Motor neuron (in vitro differentiated cells): ENCODE data around the gene DENND11. TPM values are rescaled to one million over a fixed set of nuclear protein-coding genes. Genes with fewer than 3 reads are reported as not detected.

ENCODE experiments used
- ATAC-seq, 8 experiments: fragments of 200-7000 bp; cut with Tn5 transposase; replicated peaks in 6 of 8; 2 replicates each; pipeline ENCODE4 v1.8.0; 2021; ENCODE audit warnings: mild to moderate bottlenecking in 8 of 8, moderate library complexity in 8 of 8
- H3K27ac ChIP-seq, 2 donors: fragments of 250-450 bp; sonication (Bioruptor Pico); 2 replicates each; pipeline ENCODE4 v1.9.0; 2021; ENCODE audit warnings: antibody characterized with exemption in 2 of 2, mild to moderate bottlenecking in 2 of 2, moderate library complexity in 1 of 2
- H3K4me1 ChIP-seq, 2 donors: fragments of 250-450 bp; sonication (Bioruptor Pico); replicated peaks in 1 of 2; 2 replicates each; pipeline ENCODE4 v1.6.1; 2021; ENCODE audit warnings: antibody characterized with exemption in 2 of 2, mild to moderate bottlenecking in 2 of 2, moderate library complexity in 1 of 2
- H3K4me3 ChIP-seq, 5 donors: fragments of 250-450 bp; sonication (Bioruptor Pico); 2 replicates each; pipeline ENCODE4 v1.9.0; 2021; ENCODE audit warnings: antibody characterized with exemption in 5 of 5, mild to moderate bottlenecking in 5 of 5, moderate library complexity in 4 of 5
- WGBS, 10 experiments: fragments of 450-650 bp; shearing (Covaris generic); methylation state at CpG; one replicate each; pipeline ENCODE4 v1.0.0; 2022; 5-methylcytosine and 5-hydroxymethylcytosine counted together
- in situ Hi-C, 9 experiments: fragments of 400-800 bp; cut with MboI; loops; one replicate each; pipeline ENCODE4 v1.15.0; 2021; ENCODE audit warnings: low sequenced_read_pairs in 9 of 9, low pct_unique_long_range_greater_than_20kb in 2 of 9; ENCODE audit not compliant: unreplicated experiment in 9 of 9
- total RNA-seq, 8 experiments: library from RNA; unstranded; fragments of 300-600 nt; gene quantifications; 2 replicates each; pipeline versions ENCODE4 v1.2.3 to v1.2.4, GENCODE V29; 2022

The DENND11 gene
- total RNA-seq, 8 experiments from 2014 or later, result 3.4 to 22.5 (median 16.7) TPM

DNA sequence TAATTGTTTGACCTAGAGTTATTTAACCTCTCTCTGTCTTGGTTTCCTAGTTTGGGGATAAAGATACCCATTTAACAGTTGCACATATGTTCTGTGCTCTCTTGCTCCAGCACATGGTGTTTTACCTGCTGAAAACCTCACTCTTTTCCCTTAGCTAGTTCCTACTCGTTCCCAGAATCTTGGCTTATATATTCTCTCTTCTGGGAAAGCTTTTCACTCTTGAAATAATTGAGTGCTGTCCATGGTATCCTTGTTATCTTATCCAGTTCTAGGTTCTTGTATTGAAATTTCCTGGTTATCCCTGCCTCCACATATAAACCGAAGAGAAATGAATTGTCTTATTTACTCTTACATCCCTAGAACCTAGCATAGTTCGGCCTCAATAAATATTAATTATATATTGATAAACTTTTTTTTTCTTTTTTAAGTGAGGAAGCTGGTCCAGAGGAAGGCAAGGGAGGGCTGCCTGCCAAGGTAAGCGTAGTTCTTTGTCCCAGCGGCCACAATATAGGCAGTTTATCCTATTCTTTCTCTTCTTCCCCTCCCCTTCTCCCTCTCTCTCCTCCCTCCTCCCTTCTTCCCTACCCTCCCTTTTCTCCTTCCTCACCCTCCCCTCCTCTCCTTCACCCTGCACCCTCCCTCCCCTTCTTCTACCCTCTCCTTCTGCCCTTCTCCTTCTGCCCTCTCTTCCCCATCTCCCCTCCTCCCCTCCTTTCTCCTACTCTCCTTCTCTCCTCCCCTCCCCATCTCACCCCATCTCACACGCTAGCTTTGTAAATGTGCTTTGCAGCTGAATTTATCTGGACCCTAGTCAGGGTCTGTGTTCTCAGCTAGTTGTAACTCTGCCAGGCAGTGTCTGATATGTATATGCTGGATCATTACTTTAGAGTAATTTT is 14.1 kb upstream of the DENND11 start:
- Histone ChIP-seq H3K4me3 (no peak overlapping the region), H3K4me1 (no peaks in the 10 kb centered on the region), H3K27ac (no peak overlapping the region)
- no peak for ATAC-seq
- WGBS, 10 experiments, result 0 to 83% (median 60%) methylated on average over 1 to 5 of the region's 6 CpGs
- in situ Hi-C loops, result no loop called here

DNA sequence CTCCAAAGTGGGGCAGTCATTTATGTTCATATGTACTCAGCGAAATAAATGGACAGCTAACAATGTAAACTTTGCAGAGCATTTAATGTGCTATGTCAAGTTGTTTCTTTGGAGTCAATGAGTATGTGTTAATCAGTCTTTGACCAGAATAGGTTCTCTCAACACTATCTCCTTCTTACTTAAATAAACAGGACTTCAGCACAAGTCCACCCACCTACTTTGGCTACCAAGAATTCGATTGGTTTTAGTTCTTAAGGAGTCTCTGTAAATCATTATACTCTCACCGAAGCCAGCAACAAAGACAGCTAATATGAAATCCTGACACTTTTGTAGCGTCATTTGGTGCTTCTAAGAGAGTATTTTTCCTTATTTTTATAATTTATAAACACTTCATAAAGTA is 13.1 kb upstream of the DENND11 start:
- WGBS, 10 experiments, result 16 to 65% (median 50%) methylated on average over 1 to 4 of the region's 4 CpGs; no CpG with 5 or more reads in 2 of the 10 experiments
- Histone ChIP-seq H3K4me3 (no peak overlapping the region), H3K4me1 (no peaks in the 10 kb centered on the region), H3K27ac (no peak overlapping the region)
- ATAC-seq, result no peak
- in situ Hi-C loops, result no loop called here

DNA sequence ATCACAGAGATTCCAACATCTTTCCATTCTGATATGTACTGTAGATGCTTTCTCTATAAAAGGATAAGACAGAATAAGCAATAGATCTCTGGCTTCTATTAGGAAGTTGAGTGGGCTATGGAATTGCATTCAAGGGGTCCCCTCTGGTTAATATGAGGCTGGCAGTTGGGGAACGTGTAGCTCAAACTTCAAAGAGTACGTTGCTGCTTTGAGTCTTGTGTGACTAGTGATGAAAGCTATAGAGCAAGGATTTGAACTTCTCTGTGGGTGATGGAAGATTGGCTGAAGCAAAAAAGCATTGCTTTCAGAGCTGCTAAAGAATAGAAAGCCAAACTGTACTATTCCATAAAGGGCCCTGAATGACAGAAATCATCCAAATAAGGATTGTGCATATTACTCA is 12.6 kb upstream of the DENND11 start:
- Histone ChIP-seq H3K4me3 (no peak overlapping the region), H3K27ac (no peak overlapping the region), H3K4me1 (no peaks in the 10 kb centered on the region)
- ATAC-seq, result no peak
- in situ Hi-C loops, result no loop called here
- WGBS, 10 experiments, result 0 to 100% (median 59%) methylated on average over 1 to 2 of the region's 2 CpGs; no CpG with 5 or more reads in 4 of the 10 experiments

DNA sequence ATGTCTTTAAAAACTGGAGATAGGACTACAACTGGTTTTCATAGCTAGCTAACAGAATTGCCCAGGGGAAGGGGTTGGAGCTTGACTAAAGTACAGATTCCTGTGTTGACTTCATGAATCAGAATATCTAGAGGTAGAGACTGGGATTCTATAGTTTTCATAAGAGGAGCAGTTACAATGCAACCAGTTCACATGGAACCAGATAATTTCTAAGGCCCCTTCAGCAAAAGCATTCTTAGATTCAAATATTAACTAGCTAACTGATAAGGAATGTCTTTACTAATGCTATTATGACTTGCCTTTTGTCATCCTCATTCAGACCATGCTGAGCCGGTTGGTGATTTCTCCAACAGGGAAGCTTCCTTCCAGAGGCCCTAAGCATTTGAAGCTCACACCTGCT is 11.9 kb upstream of the DENND11 start:
- no peak overlapping the region for H3K4me3 ChIP-seq
- ATAC-seq, result no peak
- no peak overlapping the region for H3K27ac ChIP-seq
- H3K4me1 ChIP-seq, result no peaks in the 10 kb centered on the region
- in situ Hi-C loops, result no loop called here
- 0 to 100% (median 75%) methylated on average over 1 of the region's 1 CpG; no CpG with 5 or more reads in 6 of the 10 experiments for WGBS, 10 experiments

DNA sequence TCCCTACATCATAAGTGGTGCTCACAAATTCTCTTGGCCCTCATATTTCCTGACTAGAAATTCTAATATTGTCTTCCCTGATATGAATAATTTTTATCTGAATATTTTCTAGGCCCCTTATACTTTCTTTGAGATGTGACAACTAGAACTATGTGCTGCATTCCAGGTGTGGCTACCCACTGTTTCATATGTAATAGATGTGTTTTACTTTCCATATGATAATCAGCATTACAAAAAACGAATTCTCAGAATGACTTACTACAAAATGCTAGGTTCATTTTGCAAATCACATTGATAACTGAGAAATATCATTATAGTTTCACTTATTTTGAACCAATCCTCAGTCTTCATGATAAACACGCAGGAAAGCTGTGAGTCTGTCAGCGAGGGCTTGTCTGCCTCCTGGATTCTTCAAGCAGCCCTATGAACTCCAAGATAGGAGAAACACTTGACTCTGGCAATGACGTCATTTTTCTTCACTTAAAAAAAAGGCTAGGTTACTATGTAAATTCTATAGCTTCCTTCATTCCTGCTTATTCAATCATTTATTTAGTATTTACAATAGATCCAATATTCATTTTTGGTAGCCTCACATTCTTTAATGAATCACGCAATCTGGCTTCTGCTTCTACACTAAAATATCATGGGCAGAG is 10.8 kb upstream of the DENND11 start:
- in situ Hi-C loops, result no loop called here
- Histone ChIP-seq H3K4me3 (no peak overlapping the region), H3K27ac (no peak overlapping the region), H3K4me1 (no peaks in the 10 kb centered on the region)
- 0 to 86% (median 66%) methylated on average over 1 to 5 of the region's 5 CpGs for WGBS, 10 experiments
- no peak for ATAC-seq

DNA sequence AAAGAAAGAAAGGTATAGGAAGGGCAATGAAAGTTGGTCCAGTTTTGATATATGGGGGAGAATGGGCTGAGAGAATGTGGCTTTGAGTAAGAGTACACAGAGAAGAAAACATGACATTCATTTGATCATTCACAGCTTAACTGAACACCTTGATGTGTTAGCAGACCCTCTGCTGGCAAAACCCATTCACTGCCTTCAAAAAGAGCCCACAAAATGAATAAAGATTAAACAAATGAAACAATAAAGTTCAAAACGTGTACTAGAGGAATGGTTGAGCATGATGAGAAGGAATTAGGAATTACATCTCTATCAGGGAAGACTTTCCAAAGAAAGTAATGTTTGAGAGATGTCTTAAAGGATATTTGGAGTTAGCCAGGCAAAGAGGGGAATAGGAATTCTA is 8.3 kb upstream of the DENND11 start:
- WGBS, 10 experiments, result 0 to 50% (median 20%) methylated on average over 1 of the region's 1 CpG; no CpG with 5 or more reads in 1 of the 10 experiments
- Histone ChIP-seq H3K27ac (no peak overlapping the region), H3K4me3 (no peak overlapping the region), H3K4me1 (no peaks in the 10 kb centered on the region)
- in situ Hi-C loops, result no loop called here
- ATAC-seq, result no peak

DNA sequence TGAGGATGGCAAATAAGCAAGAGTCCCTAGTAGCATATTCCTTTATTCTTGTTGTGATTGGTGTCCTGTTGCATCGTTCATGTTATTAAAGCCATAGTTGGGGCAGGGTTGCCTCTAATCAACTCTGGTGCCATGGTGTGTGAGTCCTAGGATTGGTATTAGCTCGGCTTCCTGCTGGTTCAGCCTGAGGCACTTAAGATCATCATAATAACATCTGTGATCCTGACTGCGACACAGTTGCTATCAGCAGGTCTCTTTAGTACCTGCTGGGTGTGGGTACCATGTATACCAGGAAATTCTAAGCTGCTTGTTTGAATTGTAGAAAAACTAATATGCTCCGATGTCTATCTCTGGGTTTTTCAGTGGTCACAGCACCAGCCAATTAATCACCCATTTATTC is 7.8 kb upstream of the DENND11 start:
- in situ Hi-C loops, result no loop called here
- WGBS, 10 experiments, result 56 to 93% (median 84%) methylated on average over 2 to 4 of the region's 4 CpGs; no CpG with 5 or more reads in 2 of the 10 experiments
- H3K4me1 ChIP-seq, result no peaks in the 10 kb centered on the region
- ATAC-seq, result no peak
- no peak overlapping the region for H3K27ac ChIP-seq
- no peak overlapping the region for H3K4me3 ChIP-seq

DNA sequence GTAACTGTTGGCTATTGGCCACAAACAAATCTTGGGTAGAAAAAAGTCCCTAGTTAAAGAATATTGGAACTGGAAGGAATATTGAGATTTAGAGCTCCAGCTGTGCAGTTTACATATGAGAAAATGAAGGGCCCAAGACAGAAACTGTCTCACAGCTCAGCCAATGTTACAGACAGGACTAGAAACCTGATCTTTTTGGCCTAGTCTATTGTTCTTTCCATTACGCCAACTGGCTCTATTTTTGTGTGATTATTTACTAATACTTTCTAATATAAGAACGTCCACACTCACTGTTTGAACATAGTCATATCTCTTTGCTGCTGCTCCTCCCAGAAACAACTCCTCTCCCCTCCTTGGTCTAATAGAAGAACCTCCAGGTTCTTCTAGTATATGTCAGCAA is 7.4 kb upstream of the DENND11 start:
- ATAC-seq, result no peak
- 47 to 83% (median 74%) methylated on average over 1 to 2 of the region's 2 CpGs; no CpG with 5 or more reads in 2 of the 10 experiments for WGBS, 10 experiments
- Histone ChIP-seq H3K4me1 (no peaks in the 10 kb centered on the region), H3K27ac (no peak overlapping the region), H3K4me3 (no peak overlapping the region)
- in situ Hi-C loops, result no loop called here

DNA sequence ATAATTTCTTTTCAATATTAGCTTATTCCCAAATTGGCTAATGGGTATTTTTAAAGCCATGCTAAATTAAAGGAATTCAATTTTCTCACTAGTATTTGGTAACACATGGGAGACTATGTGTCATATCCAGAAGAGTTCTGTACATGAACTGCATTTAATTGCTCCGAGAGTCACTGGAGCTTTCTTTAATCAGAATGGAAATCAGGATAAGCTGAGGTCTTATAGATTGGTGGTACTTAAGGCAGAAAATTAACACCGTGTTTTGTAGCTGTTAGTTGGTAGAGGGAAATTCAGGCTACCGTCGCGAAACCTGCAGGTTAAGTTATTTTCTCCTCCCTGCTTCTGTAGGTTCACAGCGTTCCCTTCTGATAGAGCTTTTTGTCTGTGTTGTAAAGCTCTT is 6.4 kb upstream of the DENND11 start, which contains the start of gene WEE2:
Gene WEE2, plus strand, starts transcription at position 3 of the 400 bp plus-strand sequence. CDS start 406 bp downstream, outside the sequence.
- no peak for ATAC-seq
- no peak within 1 kb of the TSS for H3K4me3 ChIP-seq
- no peaks in the 10 kb centered on the region for H3K4me1 ChIP-seq
- no peak within 1 kb of the TSS for H3K27ac ChIP-seq
- in situ Hi-C loops, result no loop called here
- 64 to 93% (median 72%) methylated on average over 1 to 6 of the region's 6 CpGs for WGBS, 10 experiments

DNA sequence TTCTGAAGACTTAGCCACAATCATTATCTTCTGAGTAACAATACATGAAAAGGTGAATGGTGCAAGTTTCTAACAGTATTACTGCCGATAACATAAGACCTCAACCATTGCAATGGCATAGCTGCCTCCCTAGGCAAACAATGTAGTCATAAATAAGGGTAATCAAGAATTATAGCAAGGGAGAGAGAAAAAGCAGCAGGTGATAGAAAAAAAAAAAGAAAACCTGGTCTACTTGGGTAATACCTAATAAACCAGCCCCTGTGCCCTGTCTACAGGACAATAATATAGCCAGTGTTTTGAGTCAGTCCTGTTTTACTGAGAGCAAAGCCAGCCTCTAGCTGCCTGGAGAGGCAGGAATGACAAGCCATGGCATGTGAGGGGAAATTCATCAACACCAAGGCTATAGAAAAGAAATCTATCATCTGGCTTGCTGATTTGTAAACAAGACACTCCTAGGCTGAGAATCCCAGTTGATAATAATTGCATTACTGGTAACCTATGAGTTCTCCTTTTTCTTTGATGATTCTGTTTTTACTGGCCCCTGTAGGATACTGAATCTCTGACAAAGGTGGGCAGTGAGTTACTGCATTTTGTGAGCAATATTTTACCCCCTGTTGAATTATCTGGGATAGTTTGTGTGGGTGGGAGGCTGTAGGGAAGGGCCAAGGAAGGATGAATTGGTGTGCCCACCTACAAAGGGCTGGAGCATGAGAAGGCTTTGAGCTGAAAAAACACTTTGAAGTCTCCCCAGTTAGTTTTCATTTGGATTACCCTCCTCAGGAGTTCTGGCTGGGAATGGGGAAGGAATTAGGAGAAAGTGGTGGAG is 4.5 kb upstream of the DENND11 start:
- no peak for ATAC-seq
- H3K4me3 ChIP-seq, result no peak overlapping the region
- in situ Hi-C loops, result no loop called here
- H3K27ac ChIP-seq, result no peak overlapping the region
- H3K4me1 ChIP-seq, result peaks cover 0 to 9% of the 10 kb centered on the region in 2 donors
- 20 to 100% (median 90%) methylated on average over 1 of the region's 1 CpG; no CpG with 5 or more reads in 3 of the 10 experiments for WGBS, 10 experiments

DNA sequence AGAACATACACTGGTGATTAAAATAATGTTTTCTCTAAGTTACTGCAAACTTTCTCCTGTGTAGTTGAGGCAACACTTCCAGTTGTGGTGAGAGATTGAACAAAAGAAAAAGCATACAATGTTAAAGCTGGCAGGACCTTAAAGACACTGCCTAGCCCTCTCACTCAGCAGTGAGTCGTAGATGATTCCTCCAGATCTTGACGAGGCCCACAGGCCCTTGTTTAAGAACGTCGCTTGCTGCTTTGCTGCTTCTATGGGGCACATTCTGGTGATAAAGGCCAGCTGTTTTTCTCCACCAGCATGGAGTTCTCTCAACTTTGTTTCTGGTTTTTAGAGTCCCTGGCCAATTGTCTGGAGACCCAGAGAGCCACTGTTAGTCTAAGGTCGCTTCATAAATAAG is 2.8 kb upstream of the DENND11 start:
- no peak for ATAC-seq
- no peak overlapping the region for H3K4me3 ChIP-seq
- no peak overlapping the region for H3K27ac ChIP-seq
- H3K4me1 ChIP-seq, result peaks cover 0 to 19% of the 10 kb centered on the region in 2 donors
- 40 to 84% (median 77%) methylated on average over 1 to 5 of the region's 5 CpGs; no CpG with 5 or more reads in 4 of the 10 experiments for WGBS, 10 experiments
- in situ Hi-C loops, result no loop called here

DNA sequence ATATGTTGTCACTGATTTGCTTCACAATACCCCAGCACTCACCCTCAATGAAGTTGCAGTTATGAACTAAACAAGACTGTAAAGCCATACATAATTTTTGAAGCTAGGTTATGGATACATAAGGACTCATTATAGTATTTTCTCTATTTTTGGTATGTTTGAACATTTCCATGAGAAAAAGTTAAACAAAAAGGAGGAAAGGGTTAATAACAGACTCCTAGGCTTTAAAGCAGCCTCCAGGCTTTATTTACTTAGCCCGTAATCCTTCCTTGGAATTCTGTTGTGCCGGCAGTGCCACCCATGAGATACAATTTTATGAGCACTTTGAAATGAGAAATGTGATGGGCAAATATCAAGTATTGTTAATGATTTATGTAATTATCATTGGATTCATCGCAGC is 2.1 kb upstream of the DENND11 start:
- Histone ChIP-seq H3K4me1 (peaks cover 0 to 21% of the 10 kb centered on the region in 2 donors), H3K4me3 (no peak overlapping the region), H3K27ac (no peak overlapping the region)
- ATAC-seq, result no peak
- WGBS, 10 experiments, result 0 to 80% (median 49%) methylated on average over 2 to 3 of the region's 3 CpGs; no CpG with 5 or more reads in 4 of the 10 experiments
- in situ Hi-C loops, result no loop called here

DNA sequence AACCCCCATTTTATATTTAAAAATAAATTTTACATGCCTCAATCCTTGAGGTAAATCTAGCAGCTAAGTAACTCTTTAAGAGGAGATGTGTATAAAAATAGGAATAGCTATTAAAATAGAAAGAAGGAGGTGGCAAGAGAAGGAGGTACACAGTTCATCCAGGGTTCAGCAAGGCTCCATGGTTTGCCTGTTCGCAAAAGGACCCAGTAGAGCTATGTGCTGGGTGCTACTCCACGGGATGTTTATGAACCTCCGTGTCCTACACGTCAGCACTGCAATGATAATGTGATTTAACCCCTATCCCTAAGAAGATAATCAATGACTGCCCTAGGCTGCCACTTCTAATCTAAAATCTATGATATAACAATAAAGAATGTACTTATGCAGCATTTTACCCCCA is 926 bp upstream of the DENND11 start:
- peak overlapping the region; percentile 69 to 97 (median 83) for H3K4me3 ChIP-seq
- WGBS, 10 experiments, result 24 to 90% (median 72%) methylated on average over 2 to 4 of the region's 4 CpGs
- no peak overlapping the region for H3K27ac ChIP-seq

More for the DNA sequence above, 926 bp upstream of the DENND11 start:
- H3K4me1 ChIP-seq, result peaks cover 0 to 21% of the 10 kb centered on the region in 2 donors
- no peak for ATAC-seq
- in situ Hi-C loops, result no loop called here
